Colon (tissue), 2 donors: Measurements from ENCODE around the gene COL5A2.

ENCODE experiments used
- FAIRE-seq: peaks from 2 replicates; lab custom pipeline; 2012; peaks lifted over from hg19 to GRCh38; lab: Jason Lieb, UNC
- donor health status: control.
- donor health status: control.

COL5A2 gene

DNA sequence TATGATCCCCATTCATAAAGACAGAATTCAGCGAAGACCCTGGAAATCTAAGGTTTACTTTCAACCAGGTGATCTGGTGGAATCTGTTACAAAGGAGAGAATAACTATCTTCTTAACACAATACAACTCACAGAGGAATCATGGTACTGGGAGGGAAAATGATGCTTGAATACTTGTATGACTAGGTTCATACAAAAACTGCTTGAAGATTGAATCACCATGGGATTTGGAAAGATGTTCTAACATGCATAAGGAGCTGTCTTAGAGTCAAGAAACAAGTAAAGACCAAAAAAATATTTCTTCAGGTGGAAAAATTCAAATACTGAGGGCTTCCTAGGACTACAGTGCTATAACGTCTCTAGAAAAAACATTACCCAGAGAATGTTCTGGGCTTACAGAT lies 32.2 kb downstream of the COL5A2 start:
- FAIRE-seq: no peak

DNA sequence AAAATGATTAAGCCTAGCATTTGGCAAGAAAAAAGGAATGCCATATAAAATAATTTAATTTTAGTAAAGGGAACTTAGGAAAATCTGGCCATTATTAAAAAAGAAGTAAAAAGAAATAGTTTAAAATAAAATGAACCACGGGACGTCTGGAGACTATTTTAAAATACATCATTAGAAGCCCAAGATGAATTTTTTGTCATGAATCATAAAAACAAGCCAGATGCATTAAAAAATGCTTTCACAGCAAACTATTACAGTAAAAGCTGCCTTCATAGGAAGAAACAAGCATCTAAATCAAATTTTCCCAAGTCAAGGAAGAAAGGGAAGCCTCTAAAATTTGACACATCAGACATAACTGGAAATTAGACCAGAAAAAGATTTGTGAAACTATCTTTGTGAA lies 33.0 kb downstream of the COL5A2 start:
- no peak for FAIRE-seq

DNA sequence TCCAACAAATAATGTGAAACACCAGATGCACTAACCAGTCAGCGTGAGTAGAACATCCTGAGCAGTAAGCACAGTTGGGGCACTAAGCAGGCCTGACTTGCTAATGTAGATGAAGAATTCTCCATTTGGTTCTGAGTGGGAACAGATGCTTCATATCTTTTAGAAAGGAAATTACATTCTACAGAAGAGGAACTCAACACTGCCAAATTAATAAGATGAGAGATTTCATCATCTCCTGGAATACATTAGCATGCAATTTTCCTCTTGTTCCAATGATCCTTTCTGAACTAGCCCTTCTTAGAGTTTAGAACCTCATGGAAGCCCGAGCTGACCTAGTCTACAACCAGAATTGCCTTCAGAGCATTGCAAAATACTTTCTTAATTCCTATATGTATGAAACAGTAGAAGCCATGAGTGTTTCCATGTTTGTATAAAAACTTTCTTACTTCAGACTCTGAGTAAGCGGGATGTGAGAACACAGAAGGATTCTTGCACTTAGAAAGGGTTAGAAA lies 34.8 kb downstream of the COL5A2 start:
- FAIRE-seq: no peak

DNA sequence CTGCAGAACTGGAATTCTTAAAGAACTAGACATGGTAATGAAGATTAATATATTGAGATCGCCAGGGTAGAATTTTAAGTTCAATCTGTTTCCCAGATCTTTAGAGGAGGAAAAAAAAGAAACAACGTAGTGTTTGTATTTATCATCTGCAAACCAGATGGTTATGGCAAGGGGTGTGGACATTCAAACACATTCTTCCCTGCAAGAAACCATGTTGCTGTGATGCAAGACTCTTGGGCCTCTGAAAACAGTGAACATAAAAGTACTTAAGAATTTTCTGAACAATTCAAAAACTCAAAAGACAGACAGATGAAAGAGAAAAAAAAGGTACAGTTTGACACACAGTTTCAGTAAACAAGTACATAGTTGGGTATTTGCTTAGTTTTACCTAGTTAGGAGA lies 35.6 kb downstream of the COL5A2 start:
- FAIRE-seq: no peak

DNA sequence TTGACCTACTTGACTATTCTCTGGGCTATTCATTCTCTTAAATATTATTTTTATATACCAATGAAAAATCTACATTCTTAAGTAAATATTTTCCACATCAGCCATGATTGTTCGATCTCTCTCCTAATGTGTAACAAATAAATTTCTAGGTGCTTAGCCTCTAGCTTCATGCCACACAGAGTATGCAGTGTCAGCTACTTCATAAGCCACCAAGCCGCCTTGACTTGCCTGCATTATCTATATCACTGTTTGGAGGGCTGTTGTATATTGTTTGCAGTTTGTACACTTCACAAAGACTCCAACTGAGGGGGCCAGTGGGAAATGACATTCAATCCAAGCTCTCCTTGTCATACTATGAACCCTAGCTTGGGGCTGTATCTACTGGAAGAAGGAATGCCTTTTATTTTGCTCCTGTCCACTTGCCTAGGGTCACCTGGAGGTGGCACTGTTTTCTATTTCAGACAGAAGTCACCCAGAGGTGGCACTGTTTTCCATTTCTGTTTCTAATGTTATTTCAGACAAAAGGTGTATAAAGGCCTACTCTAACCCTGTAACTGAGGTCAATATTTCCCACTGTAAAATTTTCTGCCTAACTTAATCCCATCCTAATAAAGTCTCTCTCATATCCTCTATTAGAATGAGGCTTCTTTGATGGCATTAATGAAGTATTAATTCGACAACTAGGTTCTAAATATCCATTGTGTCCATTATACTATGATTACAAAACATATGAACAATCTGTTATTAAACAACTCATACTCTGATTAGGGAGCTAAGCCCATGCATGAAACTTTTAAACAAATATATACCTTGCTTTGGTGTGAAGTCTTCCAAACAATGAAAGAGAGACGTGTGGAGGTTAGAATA lies 36.4 kb downstream of the COL5A2 start:
- FAIRE-seq: no peak

DNA sequence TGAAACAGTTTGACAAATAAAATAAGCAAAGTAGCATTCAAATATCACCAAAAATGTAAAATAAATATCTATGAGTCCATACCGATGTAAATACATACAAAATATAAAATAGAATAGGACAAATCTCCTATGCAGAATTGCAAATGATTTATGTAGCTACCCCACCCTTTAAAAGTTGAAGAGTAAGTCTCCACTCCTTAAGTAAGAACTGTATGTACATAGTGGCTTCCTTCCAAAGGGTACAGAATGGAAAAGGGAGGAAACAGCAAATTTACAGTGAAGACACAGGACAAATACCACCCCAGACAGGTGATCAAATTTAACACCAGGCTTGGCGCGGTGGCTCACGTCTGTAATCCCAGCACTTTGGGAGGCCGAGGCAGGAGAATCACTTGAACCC lies 40.8 kb downstream of the COL5A2 start:
- no peak for FAIRE-seq

DNA sequence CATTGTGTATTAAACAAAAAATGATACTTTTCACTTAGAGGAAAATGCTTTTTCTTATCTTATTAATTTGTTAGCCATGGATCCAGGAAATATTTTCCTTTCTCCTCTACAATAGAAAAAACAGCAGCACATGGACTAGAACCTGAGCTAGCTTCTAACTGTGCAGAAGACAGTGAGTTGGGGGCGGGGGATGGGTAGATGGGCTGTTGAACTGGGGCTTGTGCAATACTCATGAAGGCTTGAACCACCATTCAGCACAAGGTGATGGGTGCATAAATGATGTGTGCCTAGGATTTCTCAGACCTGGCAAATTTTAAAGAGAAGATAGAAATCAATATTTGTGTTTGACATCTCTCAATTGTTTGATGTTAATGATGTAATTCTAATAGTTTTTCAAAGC lies 42.0 kb downstream of the COL5A2 start:
- FAIRE-seq: no peak

DNA sequence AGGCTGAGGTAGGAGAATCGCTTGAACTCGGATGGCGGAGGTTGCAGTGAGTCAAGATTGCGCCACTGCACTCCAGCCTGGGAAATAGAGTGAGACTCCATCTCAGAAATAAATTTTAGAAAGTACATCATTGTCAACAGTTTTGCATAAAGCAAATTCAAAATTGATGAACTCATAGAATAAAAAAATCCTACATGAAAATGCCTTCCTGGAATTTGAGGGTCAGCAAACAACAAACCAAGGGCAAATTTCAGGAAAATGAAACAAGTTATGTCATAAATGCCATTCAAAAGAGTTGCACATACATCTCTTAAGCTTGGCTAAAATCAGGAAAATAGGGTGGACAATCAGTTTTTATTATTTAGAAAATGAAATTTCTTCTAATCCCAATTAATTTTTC lies 45.1 kb downstream of the COL5A2 start:
- FAIRE-seq: no peak

DNA sequence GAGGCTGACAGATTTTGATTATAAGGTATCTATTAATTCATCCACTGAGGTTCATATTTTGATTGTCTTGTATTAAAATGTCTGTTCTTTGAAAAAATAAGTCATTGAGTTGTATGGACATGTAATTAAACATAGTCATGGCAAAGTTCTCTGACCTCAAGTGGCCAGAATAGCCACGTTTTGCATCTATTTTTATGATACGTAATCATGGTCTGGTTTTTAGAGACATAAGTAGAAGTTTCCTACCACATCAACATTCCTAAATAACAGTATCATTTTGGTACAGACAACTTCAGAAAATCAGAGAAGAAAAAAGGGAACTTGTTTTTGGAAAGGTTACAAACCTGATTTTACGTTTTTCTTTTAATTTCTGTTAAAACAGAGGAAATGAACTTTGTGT lies 47.6 kb downstream of the COL5A2 start:
- FAIRE-seq: no peak

DNA sequence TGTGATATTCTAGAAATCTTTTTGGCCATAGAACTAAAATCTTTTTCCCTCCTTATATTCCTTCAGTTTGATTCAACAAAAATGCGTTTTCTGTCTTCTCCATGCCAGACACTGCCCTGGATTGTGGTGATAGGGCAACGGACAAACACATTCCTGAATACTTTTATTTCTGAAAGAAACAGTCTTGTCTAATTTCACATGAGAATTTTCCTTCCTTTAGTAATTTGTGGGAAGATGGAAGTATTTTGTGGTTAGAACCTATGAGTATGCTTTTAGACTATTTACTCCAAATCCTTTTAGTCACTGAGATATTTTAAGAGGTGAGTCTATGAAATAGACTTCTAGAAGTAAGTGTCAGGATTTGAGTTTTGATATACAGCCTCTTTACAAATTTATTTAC lies 49.6 kb downstream of the COL5A2 start:
- no peak for FAIRE-seq

DNA sequence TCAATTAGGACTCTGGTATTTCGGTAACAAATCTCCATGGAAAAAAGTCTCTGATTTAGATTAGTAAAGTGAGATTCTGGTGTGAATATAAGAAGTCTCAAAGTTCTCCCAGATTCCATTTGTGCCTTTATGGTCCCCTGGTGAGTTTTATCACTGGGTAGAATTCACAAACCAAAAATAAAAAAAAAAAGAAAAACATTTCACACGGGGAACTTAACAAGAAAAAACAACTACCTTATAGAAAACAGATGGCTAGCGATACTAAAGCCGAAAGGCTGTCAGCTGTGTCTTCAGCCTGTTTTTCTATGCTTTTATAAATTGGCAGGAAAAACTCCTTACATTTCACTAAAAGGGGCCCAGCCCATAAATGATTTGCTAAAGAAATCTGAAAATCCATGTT lies 50.6 kb downstream of the COL5A2 start:
- FAIRE-seq: no peak

DNA sequence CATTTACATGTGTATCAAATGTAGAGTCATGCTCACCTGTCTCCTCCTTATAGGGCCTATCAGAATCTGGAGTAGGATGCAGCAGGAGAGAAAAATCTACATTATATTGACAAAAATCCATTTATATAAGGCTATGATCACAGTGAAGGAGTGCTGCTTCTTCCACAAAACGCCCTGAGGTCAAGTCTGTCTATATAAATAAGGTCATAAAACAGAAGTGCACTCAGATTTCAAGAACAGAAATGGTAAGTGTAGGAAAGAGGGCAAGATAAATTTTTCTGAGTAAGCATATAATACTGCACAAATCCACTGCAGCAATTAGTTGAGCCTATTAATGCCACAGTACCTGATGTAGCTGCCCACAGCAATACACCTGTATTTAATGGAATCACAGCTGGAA lies 51.8 kb downstream of the COL5A2 start:
- FAIRE-seq: no peak

DNA sequence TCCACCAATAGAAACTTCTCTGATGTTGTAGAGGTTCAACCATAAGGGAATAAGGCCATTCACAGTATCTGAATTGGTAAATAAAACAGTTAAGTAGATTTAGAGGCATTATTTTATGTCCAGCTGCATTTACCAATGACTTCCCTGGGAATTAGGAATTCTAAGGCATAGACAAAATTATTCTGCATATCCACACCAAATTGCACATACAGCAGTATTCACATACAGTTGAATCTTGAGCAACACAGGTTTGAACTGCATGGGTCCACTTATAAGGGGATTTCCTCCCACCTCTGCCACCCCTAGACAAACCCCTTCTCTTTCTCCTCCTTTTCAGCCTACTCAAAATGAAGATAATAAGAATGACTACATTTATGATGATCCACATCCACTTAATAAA lies 54.4 kb downstream of the COL5A2 start:
- FAIRE-seq: no peak

DNA sequence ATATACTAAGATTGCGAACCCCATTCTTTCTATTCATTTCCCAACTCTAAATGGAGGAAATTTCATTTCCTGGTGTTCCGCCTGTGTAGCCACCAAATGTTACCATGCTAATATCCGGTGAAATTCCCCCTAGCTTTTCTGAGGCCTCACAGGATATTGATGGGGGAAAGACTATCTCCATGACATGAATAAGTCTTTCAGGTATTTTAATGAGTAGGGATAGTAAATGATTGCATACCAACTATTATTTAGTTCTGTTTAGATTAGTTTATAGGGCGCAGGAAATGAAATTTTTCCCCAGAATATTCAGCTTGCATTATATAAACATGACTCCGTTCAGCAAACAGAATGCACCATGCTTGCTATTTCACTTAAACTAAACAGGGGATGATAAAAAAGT lies 55.4 kb downstream of the COL5A2 start:
- FAIRE-seq: no peak

DNA sequence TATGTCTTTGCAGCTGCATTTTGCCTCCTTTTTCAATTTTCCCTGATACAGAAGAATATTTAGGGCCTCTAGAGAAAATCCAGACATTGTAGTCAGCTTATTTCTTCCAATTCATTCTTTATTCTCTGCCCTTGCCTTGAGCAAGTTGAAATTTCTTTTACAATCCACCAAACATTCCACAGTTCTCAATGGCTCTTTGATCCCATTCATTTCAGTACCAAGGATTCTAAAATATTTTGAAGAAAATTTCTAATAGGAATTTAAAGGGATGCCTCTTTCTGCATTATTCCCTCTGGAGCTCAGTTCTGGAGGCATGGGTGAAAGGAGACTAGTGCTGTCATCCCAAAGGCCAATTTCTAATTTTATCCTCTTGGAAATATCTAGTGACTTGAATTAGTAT lies 61.2 kb downstream of the COL5A2 start:
- FAIRE-seq: no peak

DNA sequence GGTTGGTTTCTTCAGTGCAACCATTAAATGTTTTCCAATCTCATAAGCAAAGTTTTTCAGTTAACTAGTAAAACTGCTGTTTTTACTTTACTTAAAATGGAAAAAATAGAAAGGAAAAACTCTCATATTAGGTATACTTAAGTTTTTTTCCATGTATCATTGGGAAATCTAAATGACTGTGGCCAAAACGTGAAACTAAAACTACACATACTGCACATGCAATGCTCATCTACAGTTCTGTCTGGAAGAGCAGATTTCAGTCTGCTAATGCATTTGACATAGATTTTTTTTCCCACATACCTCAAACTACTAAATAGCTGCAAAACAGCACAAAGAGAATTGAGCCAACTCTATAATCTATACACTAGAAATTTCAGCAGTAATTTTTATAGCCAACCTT lies 62.6 kb downstream of the COL5A2 start:
- FAIRE-seq: no peak

DNA sequence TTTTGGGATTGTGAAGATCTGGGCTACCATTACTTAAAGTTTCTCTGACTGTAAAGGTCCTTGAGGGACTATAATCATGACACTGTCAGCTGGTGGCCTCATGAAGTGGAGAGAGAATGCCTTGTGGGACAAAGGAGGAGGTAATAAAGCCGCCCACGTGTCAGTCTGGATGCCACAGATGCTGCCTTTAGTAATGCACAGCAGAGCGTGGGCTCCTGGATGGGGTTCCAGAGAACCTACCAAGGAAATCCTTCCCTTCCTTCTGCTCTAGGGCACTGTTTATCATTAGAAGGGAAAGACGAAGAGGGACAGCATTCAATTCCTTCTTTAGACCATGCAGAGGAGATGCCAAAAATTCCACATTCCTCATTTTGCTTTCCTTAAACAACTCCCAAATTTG lies 63.5 kb downstream of the COL5A2 start:
- FAIRE-seq: no peak

DNA sequence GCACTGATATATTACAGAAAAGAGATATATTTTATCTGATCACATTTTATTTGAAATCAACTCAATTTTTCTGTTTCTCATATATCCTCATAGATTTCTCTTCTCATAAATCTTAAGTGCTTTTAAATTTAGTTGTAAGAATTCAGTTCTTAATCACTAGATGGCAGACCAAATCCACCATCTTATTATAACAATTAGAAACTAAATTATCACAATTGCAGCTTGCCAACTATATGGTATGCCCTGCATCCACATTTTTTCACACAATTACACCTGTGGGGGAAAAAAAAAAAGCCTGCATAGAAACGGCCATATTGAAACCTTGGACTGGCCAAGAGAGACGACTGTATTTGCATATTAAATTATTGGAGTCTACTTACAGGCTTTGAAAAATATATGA lies 64.4 kb downstream of the COL5A2 start:
- no peak for FAIRE-seq

DNA sequence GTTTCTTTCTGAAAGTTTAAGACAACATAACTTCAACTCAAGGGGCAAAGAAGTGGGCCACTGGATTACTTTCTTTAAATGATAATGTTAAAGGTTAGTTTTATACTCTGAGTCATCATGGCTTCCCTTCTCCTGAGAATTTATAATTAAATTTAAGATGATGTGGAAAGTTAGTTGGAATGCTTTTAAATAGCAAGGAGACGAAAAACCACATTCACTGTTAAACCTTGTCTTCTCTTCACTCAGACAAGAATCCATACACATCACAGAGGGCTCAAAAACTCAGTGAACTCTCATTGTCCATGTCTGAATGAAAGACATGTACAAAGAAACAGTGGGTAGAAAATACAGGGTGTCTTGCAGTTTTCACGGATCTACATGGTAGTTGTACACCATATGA lies 65.6 kb downstream of the COL5A2 start:
- FAIRE-seq: no peak

DNA sequence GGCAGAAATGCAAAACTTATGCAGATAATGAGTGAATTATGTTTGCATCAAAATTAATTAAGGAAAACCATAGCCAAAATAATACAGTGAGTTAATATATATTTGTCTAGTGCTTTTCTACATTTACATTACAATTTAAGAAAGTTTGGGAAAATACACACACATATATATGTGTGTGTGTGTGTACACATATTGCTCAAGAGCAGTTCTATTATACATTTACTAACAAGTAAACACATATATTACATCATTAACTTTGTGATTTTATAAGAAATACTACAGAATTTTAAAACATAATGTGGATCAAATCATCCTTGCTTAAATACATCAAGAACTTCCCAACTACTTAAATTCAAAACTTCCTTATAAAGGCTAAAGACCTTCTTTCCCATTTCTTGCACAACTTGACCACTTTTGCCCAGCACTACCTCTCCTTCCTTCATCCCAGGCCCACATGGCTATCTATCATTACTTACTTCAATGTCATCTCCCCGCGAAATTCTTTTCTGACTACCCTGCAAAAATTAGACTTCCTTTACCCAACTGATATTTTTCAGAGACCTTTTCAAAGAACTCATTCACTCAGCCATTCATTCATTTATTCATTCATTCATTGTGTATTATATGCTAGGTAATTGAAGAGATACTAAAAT lies 68.4 kb downstream of the COL5A2 start:
- no peak for FAIRE-seq

DNA sequence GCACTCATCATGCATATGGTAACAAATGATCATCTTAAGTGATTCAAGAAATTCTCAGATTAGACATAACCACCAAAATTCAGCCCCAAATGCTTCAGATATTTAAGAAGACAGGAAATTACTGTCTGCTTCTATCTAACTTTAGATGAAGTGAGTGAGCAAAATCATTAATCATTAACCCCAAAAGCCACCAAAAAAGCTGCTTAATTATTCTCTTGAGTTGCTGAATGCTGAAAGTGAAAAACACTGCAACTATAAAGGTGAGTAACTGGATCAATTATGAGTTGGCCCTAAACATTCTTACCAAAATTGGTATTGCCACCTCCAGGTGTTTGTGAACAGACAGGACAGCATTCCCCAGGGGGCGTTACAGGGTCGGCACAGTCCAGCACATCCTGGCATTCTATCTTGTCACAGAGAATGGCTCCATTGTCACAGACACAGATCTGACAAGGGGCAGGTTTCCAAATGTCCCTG lies 69.6 kb downstream of the COL5A2 start:
- no peak for FAIRE-seq

DNA sequence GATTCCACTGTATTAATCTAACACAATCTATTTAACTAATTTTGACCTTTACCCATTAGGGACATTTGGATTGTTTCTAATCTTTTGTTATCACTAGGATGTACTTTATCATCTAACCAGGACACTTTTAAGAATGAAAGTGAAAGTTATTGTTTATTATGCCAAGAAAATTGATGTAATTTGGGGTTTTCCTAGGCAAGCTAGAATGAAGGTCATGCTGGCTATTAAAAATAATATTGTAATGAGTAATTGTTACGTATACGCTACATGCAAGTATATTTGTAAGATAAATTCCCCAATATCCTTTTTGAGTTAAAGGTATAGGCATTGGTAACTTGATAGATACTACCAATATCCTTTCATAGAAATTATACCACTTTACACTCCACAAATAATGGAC lies 74.6 kb downstream of the COL5A2 start:
- FAIRE-seq: no peak

DNA sequence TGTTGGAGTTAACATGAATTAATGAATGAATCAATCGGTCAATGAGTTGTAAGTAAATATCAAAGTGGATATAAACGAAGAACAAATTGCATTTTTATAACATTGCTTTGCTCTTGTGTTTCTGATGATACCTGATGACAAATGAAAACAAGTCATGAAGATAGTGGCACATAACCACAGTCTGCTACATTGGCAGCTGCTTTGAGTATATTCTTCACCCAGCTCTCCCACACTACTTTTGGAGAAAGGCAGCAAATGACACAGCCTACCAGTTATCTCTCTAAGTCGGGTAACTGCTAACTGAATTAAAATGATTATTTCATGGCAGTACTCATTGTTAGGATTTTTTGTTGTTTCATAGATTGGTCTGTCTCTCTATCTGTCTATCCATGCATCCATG lies 76.8 kb downstream of the COL5A2 start:
- FAIRE-seq: no peak

DNA sequence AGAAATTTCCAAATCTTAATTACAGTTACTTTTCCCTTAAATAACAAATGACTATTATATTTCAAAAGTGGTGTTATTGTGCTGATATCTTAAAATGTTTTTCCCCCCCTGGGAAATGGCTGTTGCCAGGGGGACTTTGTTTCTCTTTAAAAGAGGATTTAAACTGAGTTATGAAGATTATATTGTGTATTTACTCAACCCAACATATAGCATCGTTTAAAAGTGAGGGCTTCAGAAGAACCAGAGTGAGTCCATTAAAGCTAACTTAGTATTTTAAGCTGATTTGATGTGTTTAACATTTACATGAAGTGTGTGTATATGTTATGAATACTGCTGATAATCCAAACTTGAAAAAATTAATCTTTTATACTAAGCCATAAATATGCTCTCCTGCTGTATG lies 81.6 kb downstream of the COL5A2 start:
- no peak for FAIRE-seq
